Left ventricle myocardium superior (tissue), 1 donor: ENCODE data around the gene COMP. TPM values are rescaled to one million over a fixed set of nuclear protein-coding genes. Genes with fewer than 3 reads are reported as not detected.

ENCODE experiments used
- ATAC-seq: fragments of 200-7000 bp; cut with Tn5 transposase; one replicate; pipeline ENCODE4 v1.9.1; 2020; ENCODE audit warnings: mild to moderate bottlenecking, moderate library complexity
- DNase-seq: peaks from one replicate; pipeline ENCODE4 v3.0.0-alpha.2; 2020
- intact Hi-C: fragments of 100-400 bp; cut with micrococcal nuclease; formaldehyde crosslinking; loops from one replicate; pipeline ENCODE4 v1.11.0; 2022
- total RNA-seq: library from RNA; stranded (reverse); fragmentation: NEBNext Ultra II Directional; extraction: Animal tissue kit (Norgen Biotek cat#: 25700); gene quantifications from one replicate; pipeline ENCODE4 v1.2.1, GENCODE V29; 2021
- donor health status: DM: no; HTN: yes; CAD: no; lungs with severe emphysema.

Gene COMP
- total RNA-seq, 1 donor from 2014 or later = not detected

GRCh38 chr19:18788529-18789421 is 2.3 kb downstream of the COMP start:
- ATAC-seq = no peak
- intact Hi-C loops = no loop called here

DNA sequence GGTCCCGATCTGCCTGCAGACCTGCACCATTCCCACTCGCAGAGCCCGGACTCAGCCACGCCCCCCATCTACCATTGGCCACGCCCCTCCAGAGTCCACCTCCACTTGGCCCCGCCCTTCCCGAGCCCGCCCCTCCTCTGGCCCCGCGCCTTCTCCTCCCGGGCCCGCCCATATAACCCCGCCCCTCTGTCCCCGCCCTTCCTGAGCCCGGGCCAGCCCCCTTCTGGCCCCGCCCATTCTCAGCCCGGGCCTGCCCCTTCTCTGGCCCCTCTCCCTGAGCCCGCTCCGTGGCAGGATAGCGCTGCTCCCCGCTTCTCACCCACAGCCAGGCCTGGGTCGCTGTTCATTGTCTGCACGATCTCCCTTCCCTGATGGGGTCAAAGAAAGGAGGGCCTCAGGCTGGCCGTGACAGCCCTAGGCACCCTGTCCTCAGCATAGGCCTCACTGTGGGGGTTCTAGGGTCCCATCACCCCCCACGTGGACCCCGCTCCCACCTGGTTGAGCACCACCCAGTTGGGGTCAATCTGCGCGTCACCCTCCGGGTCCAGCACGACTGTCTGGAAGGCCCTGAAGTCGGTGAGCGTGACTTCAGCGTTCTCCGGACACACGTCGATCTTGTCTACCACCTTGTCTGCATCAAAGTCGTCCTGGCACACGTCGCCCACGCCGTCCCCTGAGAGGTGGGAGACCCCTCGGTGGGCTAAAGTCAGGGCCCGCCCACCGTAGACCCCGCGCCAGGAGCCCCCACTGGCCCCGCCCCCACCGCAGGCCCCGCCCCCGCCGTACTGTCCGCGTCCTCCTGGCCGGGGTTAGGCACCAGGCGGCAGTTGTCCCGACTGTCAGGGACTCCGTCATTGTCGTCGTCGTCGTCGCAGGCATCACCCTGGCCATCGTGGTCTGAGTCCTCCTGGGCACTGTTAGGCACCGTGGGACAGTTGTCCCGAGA is 5.7 kb downstream of the COMP start:
- intact Hi-C loops = no loop called here
- DNase-seq (peak; percentile 85), ATAC-seq (peak; percentile 80)

More at GRCh38 chr19:18788529-18789421, 2.3 kb downstream of the COMP start:
- no peak for DNase-seq

- no peak for DNase-seq
- ATAC-seq = no peak
- intact Hi-C loops = no loop called here
Measured at GRCh38 chr19:18784786-18785120, 6.4 kb downstream of the COMP start.

DNA sequence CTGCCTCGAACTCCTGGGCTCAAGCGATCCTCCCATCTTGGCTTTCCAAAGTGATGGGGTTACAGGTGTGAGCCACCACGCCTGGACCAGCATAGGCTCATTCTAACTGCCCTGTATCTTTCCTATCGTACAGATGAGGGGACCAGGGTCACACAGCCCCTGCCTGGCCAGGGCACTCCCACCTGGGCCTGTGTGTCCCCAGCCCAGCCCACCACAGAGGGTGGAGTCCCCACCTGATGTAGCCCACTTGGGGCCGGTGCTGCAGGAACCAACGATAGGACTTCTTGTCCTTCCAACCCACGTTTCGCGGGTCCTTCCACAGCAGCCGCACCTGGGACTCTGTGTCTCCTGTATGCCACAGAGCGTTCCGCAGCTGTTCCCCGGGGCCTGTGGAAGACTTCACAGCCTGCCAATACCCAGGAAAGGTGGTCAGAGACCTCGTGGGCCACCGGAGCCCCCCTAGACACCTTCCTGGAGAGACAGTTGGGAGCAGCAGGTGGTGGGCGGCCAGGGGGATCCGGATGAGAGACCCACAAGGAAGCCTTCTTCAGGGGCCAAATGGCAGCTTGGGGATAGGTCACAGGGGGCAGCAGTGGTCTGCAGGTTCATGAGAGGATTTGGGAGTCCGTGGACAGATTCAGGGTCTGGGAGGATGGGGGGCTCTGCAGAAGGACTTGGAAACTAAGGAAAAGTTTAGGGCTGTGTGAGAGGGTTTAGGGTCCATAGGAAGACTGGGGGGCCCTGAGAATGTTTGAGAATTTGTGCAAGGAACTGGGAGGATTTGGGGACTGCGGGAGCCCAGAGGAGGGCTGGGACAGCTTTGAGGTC is 6.9 kb downstream of the COMP start:
- DNase-seq (no peak), ATAC-seq (no peak)

GRCh38 chr19:18782559-18783225 is 8.4 kb downstream of the COMP start:
- DNase-seq = no peak
- no peak for ATAC-seq
- intact Hi-C loops = no loop called here

More for the DNA sequence above, 6.9 kb downstream of the COMP start:
- intact Hi-C loops = no loop called here

GRCh38 chr19:18781885-18782527 is 9.1 kb downstream of the COMP start:
- no peak for DNase-seq

DNA sequence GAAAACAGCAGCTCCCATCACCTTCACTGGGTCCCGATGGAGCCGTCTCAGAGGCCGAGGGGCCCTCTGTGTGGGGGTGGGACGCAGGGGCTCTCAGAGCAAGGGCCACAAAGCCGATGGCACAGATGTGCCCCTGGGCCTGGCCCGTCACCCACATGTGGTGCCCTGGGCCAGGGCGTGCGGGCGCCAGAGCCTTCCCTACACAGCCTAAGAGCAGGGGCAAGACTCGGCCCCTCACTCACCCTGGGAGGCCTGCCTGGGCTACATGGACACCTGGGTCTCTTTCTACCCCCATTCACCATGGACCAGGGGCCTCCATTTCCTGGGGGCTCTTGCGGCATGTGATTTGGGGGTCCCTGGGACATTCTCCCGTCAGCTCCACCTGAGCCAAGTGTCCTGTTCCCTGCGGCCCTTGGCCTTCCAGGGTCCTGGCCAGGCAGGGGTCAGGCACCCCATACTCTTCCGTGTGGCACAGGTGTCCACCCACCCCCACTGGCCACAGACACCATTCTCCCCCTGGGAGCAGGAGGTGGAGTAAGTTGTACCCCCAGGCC is 10.0 kb downstream of the COMP start:
- intact Hi-C loops = no loop called here
- ATAC-seq (no peak), DNase-seq (no peak)

More at GRCh38 chr19:18781885-18782527, 9.1 kb downstream of the COMP start:
- no peak for ATAC-seq
- intact Hi-C loops = no loop called here

DNA sequence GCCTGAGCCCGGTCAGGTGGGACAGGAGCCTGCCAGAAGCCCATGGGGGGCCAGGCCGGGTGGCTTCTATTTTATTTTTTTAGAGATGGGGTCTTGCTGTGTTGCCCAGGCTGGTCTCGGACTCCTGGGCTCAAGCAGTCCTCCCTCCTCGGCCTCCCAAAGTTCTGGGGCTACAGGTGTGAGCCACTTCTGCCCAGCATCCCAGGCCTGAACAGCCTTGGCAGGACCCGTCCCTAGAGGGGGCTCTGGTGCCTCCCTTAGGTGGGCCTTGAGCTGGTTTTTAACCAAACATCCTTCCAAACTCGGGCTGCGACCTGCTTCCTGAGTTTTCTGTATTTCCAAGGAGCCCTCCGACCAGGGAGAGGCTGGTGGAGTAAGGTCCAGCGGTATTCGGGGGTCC is 10.5 kb downstream of the COMP start:
- ATAC-seq = no peak
- intact Hi-C loops = no loop called here
- DNase-seq = no peak

DNA sequence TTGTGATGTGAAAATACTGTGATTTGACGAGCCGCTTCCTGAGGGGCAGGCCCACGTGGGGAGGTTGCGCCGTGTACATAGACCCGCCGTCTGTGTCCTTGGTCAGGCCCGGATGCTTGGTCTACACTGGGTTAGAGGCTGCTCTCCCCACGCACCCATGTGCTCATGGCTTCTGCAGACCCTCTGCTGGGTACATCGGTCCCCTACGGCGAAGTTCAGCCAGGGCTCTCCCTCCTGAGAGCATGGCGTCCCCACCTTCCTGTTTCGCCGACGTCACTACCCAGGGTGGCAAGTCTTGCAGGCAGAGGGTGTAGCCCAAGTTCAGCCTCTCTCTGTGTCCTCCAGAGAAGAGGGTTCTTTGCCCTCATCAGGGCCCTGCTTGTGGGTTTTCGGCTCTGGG is 11.0 kb downstream of the COMP start:
- intact Hi-C loops = no loop called here

GRCh38 chr19:18778826-18779495 is 12.1 kb downstream of the COMP start:
- no peak for ATAC-seq
- intact Hi-C loops = no loop called here
- DNase-seq = no peak

More for the DNA sequence above, 11.0 kb downstream of the COMP start:
- no peak for DNase-seq
- ATAC-seq = no peak

- intact Hi-C loops = no loop called here
- no peak for ATAC-seq
- DNase-seq = no peak
Measured at GRCh38 chr19:18778076-18778389, 13.1 kb downstream of the COMP start.

DNA sequence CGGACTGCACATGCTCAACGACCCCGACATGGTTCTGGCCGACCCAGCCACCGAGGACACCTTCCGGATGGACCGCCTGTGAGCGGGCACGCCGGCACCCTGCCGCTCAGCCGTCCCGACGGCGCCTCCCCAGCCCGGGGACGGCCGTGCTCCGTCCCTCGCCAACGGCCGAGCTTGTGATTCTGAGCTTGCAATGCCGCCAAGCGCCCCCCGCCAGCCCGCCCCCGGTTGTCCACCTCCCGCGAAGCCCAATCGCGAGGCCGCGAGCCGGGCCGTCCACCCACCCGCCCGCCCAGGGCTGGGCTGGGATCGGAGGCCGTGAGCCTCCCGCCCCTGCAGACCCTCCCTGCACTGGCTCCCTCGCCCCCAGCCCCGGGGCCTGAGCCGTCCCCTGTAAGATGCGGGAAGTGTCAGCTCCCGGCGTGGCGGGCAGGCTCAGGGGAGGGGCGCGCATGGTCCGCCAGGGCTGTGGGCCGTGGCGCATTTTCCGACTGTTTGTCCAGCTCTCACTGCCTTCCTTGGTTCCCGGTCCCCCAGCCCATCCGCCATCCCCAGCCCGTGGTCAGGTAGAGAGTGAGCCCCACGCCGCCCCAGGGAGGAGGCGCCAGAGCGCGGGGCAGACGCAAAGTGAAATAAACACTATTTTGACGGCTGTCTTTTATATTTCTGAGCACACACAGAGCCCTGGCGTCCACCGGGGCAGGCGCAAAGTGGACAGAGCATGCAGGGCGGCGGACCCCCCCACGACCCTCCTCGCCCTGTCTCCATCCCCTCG is 13.6 kb downstream of the COMP start:
- DNase-seq = no peak
- peak; percentile 6 for ATAC-seq
- intact Hi-C loops = no loop called here

DNA sequence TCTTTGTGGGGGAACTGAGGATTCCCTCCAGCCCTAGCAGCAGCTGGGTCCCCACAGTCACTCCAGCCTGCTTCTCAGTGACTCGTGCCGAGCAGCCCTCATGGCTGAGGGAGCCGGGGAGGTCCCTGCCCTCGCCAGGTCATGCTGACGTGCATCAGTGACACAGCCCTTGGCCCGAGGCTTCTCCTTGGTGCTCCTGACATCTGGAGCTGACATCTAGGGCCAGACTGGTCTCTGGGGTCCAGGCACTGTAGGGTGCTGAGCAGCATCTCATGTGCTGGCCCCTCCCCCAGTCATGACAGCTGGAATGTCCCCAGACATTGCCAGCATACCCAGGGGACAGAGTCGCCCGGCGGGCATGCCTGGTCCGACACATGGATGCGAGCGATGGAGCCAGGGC is 14.4 kb downstream of the COMP start:
- intact Hi-C loops = no loop called here
- ATAC-seq = no peak
- no peak for DNase-seq

GRCh38 chr19:18776288-18776594 is 14.9 kb downstream of the COMP start:
- intact Hi-C loops = no loop called here
- ATAC-seq (no peak), DNase-seq (no peak)

DNA sequence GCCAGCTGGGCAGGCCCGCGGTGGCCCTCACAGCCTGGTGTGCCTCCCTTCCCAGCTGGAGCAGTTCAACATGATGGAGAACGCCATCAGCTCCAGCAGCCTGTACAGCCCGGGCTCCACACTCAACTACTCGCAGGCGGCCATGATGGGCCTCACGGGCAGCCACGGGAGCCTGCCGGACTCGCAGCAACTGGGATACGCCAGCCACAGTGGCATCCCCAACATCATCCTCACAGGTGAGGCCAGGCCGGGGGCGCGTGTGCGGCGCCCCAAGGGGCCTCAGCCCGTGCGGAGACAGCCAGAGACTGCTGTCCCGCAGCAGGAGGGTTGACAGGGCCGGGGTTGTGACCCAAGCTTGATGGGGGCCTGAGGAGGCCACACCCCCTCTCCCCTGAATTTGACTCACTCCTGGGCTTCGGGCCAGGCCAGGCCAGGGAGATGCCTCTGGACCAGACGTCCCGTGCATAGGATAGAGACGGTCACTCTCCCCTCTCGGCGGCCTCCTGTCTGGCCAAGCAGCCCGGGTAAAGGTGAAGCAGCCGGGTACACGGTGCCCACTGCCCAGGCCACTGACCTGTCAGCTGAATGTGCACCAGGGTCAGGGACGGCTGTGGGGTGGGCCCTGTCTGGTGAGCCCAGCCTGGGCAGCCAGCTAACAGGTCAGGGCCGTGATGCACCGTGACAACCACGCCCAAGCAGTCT is 15.4 kb downstream of the COMP start:
- peak; percentile 27 for DNase-seq

GRCh38 chr19:18774782-18775444 is 16.2 kb downstream of the COMP start:
- ATAC-seq (no peak), DNase-seq (no peak)
- intact Hi-C loops = no loop called here

More for the DNA sequence above, 15.4 kb downstream of the COMP start:
- no peak for ATAC-seq
- intact Hi-C loops = no loop called here
